Stimulated activated CD8-positive, alpha-beta memory T cell treated with anti-CD3 and anti-CD28 coated beads, Interleukin-15, amount 100 ng/mL, for 1 hour (primary cell): ENCODE data around the gene GOLGA6D.
"Not testable (repeated sequence)": the region's sequence is repeated elsewhere in the genome, so short reads cannot be mapped to it uniquely, and the experiment has no call there.

Experiments used
- DNase-seq: peaks from one replicate; pipeline ENCODE4 v3.0.0-alpha.2; 2020; ENCODE audit warnings: low read depth

Gene GOLGA6D

GRCh38 chr15:75332093-75332492 is 49.5 kb downstream of the GOLGA6D start:
- not testable (repeated sequence) for DNase-seq

GRCh38 chr15:75333654-75334419 is 51.2 kb downstream of the GOLGA6D start:
- not testable (repeated sequence) for DNase-seq

GRCh38 chr15:75335313-75335704 is 52.7 kb downstream of the GOLGA6D start:
- no peak for DNase-seq

GRCh38 chr15:75335705-75336355 is 53.2 kb downstream of the GOLGA6D start, which contains the start of gene COMMD4:
Gene COMMD4, plus strand, starts transcription at chr15:75336063. Its CDS starts 27 bp downstream, at chr15:75336090.
- DNase-seq, result peak; percentile 27

GRCh38 chr15:75338661-75339240 is 56.1 kb downstream of the GOLGA6D start:
- no peak for DNase-seq

DNA sequence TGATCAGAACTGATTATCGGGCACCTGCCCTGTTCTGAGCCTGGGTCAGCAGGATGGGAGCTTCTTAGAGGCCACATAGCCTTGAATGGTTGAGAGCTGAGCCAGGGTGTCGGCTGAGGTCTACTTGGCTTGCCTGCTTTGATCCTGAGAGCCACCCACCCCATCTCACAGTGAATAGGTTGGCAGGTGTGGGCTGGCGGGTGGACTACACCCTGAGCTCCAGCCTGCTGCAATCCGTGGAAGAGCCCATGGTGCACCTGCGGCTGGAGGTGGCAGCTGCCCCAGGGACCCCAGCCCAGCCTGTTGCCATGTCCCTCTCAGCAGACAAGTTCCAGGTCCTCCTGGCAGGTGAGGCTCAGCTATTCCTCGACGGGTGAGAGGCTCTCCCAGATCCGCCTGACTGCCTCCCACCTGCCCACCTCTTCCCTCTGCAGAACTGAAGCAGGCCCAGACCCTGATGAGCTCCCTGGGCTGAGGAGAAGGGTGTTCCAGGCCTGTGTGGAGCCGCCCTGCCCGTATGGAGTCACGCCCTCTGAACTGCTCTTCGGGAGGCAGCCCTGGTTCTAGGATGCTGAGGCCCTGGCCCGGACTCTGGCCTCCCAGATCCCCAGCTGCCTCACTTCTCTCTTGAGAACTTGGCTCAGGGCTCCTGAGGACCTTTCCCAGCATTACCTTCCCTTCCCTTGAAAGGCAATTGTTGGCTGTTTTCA is 57.1 kb downstream of the GOLGA6D start:
- no peak for DNase-seq

DNA sequence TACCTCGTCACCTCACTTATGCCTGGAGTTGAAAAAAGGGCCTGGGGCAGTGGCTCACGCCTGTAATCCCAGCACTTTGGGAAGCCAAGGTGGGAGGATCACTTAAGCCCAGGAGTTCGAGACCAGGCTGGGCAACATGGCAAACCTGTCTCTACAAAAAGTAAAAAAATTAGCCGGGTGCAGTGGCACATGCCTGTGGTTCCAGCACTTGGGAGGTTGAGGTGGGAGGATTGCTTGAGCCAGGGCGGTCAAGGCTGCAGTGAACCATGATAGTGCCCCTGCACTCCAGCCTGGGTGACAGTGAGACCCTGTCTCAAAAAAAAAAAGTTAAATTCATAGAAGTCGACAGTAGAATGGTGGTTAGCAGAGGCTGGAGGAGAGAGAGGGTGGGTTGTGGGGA is 59.6 kb downstream of the GOLGA6D start:
- DNase-seq, result no peak

- DNase-seq, result not testable (repeated sequence)
These were observed 61.3 kb downstream of the GOLGA6D start for GRCh38 chr15:75343953-75344352.
